HG03135 (cell line): ENCODE results near the gene GRK4.
A peak's percentile ranks its signal among the peaks of the same experiment; 100 is the strongest.

ENCODE experiments used
- ATAC-seq: cut with Tn5 transposase; IDR thresholded peaks from one replicate; pipeline ENCODE4 v1.9.1; 2021; ENCODE audit warnings: mild to moderate bottlenecking, moderate library complexity; ENCODE audit not compliant: unreplicated experiment

Gene GRK4

DNA sequence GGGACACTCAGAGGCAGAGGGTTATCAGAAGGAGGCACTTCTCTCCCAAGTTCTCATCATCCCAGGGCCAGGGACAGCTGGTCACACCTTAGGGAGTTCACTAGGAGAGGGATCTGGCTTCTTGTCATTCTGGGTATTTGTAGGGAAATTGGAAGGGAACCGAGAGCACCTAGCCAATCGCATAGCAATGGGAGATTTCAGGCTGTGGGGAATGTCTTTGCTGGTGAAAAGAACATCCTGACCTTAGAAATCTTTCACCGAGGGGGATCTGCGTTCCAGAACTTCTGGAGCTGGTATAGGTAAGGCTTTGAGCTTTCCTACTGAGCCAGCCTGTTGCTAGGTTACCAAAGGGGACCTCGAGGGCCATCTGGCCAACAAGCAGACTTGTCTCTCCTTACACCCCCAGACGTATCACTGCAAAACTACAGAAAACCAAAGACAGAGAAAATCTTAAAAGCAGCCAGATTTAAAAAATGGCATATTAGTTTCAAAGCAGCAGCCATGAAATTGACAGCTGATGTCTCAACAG, 104.2 kb downstream of the GRK4 start:
- no peak for ATAC-seq

DNA sequence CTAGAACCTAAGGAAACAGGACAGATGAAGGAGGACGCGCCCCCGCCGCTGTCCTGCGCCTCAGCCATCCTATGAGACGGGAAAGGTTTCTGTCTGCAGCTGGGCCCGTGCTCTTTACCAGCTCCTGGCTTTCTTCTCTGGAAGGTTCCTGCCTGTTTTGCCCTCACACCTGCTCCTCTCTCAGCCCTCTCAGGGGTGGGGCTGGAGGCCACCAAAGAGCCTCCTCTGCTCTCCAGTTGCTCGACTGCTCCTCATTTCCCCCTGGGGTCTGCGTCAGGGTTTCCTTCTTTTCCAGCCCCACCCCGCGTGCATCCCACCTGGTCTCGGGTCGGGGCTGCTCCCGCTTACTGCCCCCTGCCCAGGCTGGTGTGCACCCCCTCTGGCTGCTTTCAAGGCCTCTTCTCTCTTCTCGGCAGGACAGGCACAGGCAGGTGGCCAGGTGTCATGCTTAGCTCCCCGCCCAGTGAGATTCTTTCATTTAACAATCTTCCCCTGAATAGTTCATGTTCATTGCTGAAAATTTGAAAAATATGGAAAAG, 106.4 kb downstream of the GRK4 start:
- no peak for ATAC-seq

DNA sequence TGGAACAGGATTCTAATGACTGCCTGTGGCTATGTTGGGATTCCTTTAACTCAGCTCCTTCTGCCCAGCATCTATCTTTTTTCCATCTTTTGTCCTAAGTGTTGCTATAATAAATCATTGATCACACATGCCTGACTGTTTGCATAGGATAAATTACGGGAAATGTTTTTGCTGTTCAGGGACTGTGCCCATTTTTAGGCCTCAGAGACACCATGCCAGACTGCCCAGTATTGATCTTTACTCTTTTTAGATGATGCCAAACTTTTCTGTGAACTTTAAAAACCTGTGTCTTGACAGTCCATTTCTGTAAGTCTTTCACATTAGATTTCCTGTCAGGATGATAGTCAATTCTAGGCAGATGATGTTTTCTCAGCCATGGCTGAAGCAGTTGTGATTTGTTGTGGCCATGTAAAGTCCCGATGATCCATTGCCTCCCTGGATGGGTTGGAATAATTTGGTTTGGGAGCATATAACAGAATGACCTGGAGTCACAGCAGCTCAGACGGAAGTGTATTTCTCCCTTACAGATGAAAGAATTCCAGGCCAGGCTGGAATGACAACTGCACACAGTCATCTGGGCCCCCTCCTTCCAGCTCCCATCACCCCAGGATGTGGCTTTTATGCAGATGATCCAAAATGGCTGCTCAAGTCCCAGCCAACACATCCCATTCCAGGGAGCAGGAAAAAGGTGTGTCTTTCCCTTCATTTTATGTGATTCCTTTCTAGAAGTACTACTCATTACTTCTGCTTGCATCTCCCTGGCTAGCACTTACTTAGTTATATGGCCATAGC, 107.5 kb downstream of the GRK4 start:
- ATAC-seq, result no peak

DNA sequence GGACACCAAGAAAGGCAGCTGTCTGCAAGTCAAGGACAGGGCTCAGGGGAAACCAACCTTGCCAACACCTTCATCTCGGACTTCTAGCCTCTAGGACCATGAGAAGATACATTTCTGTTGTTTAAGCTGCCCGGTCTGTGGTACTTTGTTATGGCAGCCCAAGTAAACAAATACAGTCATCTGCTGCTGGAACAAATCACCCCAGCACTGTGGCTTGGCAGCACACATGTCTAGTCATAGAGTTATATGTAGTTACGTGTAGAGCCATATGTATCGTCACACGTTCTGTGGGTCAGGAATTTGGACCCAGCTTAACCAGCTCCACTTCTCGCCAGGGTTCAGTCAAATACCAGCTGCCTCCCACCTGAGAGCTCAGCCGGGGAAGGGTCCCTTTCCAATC, 108.4 kb downstream of the GRK4 start:
- no peak for ATAC-seq

DNA sequence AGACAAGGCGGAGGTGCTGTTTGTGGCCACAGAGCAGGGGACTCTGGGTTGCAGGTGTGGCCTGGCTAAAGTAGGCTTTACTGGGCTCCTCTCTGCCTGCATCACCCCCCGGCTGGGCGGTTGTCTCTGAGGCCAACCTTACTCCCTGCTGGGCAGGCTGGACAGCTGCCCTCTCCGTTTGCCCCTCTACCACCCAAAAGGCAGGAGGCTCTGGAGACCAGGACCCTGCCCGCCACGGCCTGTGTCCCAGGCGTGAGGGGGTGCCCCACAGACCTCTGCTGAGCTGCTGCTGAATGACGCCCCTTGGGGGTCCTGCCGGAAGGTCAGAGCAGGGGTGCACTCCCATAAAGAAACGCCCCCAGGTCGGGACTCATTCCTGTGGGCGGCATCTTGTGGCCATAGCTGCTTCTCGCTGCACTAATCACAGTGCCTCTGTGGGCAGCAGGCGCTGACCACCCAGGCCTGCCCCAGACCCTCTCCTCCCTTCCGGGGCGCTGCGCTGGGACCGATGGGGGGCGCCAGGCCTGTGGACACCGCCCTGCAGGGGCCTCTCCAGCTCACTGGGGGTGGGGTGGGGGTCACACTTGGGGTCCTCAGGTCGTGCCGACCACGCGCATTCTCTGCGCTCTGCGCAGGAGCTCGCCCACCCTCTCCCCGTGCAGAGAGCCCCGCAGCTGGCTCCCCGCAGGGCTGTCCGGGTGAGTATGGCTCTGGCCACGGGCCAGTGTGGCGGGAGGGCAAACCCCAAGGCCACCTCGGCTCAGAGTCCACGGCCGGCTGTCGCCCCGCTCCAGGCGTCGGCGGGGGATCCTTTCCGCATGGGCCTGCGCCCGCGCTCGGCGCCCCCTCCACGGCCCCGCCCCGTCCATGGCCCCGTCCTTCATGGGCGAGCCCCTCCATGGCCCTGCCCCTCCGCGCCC, 110.0 kb downstream of the GRK4 start:
- peak; percentile 17 for ATAC-seq

DNA sequence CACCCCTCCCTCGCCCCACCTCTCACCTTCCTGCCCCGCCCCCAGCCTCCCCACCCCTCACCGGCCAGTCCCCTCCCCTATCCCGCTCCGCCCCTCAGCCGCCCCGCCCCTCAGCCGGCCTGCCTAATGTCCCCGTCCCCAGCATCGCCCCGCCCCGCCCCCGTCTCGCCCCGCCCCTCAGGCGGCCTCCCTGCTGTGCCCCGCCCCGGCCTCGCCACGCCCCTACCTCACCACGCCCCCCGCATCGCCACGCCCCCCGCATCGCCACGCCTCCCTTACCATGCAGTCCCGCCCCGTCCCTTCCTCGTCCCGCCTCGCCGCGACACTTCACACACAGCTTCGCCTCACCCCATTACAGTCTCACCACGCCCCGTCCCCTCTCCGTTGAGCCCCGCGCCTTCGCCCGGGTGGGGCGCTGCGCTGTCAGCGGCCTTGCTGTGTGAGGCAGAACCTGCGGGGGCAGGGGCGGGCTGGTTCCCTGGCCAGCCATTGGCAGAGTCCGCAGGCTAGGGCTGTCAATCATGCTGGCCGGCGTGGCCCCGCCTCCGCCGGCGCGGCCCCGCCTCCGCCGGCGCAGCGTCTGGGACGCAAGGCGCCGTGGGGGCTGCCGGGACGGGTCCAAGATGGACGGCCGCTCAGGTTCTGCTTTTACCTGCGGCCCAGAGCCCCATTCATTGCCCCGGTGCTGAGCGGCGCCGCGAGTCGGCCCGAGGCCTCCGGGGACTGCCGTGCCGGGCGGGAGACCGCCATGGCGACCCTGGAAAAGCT, 110.9 kb downstream of the GRK4 start, which contains the start of the genes HTT and HTT-AS:
HTT (plus strand) TSS at position 604 of the 768 bp plus-strand sequence; CDS start at position 749, 145 bp downstream.
HTT-AS (minus strand) TSS at position 461 of the 768 bp plus-strand sequence.
- peak; percentile 75 for ATAC-seq

DNA sequence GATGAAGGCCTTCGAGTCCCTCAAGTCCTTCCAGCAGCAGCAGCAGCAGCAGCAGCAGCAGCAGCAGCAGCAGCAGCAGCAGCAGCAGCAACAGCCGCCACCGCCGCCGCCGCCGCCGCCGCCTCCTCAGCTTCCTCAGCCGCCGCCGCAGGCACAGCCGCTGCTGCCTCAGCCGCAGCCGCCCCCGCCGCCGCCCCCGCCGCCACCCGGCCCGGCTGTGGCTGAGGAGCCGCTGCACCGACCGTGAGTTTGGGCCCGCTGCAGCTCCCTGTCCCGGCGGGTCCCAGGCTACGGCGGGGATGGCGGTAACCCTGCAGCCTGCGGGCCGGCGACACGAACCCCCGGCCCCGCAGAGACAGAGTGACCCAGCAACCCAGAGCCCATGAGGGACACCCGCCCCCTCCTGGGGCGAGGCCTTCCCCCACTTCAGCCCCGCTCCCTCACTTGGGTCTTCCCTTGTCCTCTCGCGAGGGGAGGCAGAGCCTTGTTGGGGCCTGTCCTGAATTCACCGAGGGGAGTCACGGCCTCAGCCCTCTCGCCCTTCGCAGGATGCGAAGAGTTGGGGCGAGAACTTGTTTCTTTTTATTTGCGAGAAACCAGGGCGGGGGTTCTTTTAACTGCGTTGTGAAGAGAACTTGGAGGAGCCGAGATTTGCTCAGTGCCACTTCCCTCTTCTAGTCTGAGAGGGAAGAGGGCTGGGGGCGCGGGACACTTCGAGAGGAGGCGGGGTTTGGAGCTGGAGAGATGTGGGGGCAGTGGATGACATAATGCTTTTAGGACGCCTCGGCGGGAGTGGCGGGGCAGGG, 111.7 kb downstream of the GRK4 start:
- peak; percentile 11 for ATAC-seq

DNA sequence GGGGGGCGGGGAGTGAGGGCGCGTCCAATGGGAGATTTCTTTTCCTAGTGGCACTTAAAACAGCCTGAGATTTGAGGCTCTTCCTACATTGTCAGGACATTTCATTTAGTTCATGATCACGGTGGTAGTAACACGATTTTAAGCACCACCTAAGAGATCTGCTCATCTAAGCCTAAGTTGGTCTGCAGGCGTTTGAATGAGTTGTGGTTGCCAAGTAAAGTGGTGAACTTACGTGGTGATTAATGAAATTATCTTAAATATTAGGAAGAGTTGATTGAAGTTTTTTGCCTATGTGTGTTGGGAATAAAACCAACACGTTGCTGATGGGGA, 112.2 kb downstream of the GRK4 start:
- no peak for ATAC-seq

DNA sequence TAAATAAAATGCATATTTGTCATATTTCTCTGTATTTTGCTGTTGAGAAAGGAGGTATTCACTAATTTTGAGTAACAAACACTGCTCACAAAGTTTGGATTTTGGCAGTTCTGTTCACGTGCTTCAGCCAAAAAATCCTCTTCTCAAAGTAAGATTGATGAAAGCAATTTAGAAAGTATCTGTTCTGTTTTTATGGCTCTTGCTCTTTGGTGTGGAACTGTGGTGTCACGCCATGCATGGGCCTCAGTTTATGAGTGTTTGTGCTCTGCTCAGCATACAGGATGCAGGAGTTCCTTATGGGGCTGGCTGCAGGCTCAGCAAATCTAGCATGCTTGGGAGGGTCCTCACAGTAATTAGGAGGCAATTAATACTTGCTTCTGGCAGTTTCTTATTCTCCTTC, 114.4 kb downstream of the GRK4 start:
- no peak for ATAC-seq

DNA sequence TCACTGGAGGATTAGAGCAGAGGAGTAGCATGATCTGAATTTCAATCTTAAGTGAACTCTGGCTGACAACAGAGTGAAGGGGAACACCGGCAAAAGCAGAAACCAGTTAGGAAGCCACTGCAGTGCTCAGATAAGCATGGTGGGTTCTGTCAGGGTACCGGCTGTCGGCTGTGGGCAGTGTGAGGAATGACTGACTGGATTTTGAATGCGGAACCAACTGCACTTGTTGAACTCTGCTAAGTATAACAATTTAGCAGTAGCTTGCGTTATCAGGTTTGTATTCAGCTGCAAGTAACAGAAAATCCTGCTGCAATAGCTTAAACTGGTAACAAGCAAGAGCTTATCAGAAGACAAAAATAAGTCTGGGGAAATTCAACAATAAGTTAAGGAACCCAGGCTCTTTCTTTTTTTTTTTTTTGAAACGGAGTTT, 116.3 kb downstream of the GRK4 start:
- peak; percentile 36 for ATAC-seq

DNA sequence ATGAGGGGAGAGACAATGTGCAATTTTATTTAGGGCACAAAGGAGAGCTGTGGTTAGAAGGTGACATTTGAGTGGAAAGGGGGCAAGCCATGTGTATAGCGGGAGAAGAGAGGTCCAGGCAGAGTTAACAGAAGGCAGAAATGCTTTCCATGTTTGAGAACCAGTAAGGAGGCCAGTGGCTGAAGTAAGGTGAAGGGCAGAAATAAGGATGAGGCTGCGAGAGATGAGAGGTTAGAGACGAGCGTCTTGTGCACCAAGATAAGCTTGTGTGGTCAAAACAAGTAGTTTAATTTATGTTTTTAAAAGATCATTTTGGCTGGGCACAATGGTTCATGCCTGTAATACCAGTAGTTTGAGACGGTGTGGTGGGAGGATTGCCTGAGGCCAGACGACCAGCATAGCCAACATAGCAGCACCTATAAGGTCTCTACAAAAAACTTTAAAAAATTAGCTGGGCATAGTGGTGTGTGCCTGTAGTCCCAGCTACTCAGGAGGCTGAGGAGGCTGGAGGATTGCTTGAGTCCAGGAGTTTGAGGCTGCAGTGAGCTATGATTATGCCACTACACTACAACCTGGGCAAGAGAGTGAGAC, 119.6 kb downstream of the GRK4 start:
- ATAC-seq, result no peak

DNA sequence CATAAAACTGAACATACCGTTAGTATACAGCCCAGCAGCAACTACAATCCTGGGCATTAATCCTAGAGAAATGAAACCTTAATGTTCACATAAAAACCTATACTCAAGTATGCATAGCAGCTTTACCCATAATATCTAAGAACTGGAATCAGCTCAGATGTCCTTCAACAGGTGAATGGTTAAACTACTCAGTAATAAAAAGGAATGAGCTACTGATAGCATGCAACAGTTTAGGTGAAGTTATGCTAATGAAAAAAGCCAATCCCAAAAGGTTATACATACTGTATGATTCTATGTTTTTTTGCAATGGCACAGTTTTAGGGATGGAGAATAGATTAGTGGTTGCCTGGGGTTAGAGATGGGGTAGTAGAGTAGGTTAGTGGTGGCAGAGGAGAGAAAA, 120.4 kb downstream of the GRK4 start:
- no peak for ATAC-seq

DNA sequence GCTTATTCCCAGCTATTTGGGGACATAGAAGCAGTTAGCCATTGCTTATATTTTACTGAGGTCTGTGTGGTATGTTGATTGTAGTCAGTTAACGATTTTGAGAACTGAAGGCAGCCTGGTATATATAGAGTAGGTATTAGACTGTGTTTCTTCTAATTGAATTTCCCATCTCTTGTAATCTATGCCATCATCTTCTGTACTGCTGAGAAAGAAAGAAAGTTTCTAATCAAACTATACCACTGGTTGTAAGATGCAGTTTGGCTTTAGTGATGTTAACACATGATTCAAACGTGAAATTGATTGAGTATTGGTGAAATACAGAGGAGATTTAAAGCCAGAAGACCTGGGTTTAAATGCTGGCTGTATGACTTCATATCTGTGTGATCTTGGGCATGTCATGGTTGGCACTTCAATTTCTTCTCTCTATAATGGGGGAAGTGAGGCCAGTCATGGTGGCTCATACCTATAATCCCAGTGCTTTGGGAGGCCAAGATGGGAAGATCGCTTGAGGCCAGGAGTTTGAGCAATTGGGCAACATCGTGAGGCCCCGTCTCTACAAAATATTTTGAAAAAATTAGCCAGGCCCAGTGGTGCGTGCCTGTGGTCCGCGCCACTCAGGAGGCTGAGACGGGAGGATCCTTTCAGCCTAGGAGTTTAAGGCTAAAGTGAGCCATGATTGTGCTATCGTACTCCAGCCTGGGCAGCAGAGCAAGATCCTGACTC, 122.7 kb downstream of the GRK4 start:
- no peak for ATAC-seq

DNA sequence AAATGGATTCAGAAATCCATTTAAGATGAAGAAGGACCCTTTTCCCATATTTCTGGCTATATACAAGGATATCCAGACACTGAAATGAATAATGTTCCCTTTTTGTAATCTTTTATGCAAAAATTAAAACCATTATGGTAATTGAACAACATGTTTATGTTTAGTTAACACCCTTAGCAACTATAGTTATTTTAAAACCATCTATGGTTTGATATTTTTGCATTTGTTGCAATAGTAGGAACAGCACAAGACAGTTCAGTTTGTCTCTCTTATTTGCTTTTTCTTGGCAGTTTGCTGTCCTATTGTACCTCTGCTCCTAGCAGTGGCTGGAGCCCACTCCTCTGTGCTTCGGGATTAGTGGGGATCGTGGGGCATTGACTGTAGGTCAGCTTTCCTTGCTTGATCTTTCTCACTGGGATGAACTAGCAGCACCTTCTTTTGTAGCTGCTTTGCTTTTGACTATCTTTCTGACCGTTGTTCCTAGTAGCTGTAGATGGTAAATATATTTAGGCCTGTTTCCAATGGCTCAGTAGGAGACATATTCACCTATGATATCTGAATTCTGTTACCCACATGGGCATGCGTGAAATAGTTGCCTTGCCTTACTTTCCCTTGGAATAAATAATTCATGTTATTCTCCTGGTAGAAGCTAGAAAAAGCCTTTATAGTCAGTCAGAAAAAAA, 123.9 kb downstream of the GRK4 start:
- no peak for ATAC-seq
